ENCODE data around the gene JUP. TPM values are rescaled to one million over a fixed set of nuclear protein-coding genes. Genes with fewer than 3 reads are reported as not detected.
A peak's percentile ranks its signal among the peaks of the same experiment; 100 is the strongest.
"Not testable (repeated sequence)": the region's sequence is repeated elsewhere in the genome, so short reads cannot be mapped to it uniquely, and the experiment has no call there.

JUP gene
- total RNA-seq, 3 donors from 2014 or later: 107 to 158 (median 121) TPM

DNA sequence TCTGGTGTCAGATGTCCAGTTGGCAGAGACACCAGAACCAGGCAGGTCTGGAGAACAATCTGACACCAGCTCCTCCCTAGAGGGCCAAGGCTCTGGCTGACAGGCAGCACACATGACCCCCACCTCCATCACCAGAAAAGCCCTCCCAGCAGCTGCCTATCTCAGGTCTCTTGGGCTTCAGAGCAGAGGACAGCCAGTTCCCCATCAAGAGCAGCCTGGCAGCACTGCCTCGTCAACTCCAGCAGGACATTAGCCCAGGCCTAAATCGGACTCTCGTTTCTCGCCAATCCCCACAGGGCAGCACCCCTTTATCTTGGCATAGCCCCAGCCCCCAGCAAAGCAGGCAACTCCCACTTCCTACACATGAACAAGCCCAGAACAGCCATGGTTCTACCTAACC is 4.4 kb downstream of the JUP start:
- no peak for DNase-seq (ENCODE audit: low spot score in 2 of 2)
- no peaks in the 10 kb centered on the region for H3K27me3 ChIP-seq
- no peaks in the 10 kb centered on the region for H3K36me3 ChIP-seq
- H3K4me3 ChIP-seq: peak overlapping the region in 2 of 3 donors; percentile 7 to 20
- no peaks in the 10 kb centered on the region for H3K9me3 ChIP-seq
- TF ChIP-seq, protein P1, sequence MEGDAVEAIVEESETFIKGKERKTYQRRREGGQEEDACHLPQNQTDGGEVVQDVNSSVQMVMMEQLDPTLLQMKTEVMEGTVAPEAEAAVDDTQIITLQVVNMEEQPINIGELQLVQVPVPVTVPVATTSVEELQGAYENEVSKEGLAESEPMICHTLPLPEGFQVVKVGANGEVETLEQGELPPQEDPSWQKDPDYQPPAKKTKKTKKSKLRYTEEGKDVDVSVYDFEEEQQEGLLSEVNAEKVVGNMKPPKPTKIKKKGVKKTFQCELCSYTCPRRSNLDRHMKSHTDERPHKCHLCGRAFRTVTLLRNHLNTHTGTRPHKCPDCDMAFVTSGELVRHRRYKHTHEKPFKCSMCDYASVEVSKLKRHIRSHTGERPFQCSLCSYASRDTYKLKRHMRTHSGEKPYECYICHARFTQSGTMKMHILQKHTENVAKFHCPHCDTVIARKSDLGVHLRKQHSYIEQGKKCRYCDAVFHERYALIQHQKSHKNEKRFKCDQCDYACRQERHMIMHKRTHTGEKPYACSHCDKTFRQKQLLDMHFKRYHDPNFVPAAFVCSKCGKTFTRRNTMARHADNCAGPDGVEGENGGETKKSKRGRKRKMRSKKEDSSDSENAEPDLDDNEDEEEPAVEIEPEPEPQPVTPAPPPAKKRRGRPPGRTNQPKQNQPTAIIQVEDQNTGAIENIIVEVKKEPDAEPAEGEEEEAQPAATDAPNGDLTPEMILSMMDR (IDR thresholded peaks at IDR 0.05): no peak
- H3K4me1 ChIP-seq: peaks cover 7 to 30% of the 10 kb centered on the region in 2 donors
- intact Hi-C loops (cut with DNase I; ENCODE audit: low total_unique reads): no loop called here
- H3K27ac ChIP-seq: peak overlapping the region; percentile 83 to 99

DNA sequence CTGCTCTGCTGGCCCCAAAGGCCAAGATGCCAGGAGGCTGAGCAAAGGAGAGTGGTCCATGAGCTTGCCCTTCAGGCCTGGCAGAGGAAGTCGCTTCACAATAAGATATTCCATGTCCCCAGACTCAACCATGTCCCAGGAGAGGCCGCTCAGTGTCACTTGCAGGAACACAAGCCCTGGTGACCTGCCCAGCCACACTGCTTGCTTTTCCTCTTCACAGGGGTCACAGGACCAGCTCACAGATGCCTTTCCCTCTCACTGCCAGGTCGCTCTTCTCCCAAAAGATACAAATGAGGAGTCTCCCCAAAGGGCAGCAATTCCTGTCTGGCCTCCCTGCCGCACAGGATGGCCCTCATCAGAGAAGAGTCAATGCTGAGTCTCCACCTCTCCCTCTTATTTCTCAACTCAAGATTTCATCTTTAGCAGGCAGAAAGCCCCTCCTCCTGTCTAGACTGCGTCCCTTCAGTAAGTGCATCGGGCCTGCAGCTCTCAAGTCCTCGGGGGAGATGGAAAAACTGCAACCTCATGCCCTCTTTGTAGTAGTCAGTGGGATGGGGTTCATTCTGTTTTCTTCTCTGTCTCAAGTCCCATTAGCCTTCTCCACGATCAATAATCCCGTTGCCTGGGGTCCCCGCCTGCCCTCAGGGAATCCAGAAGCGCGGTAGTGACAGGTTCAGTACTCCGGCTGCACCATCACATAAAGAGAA is 5.0 kb downstream of the JUP start:
- H3K27me3 ChIP-seq: no peaks in the 10 kb centered on the region
- DNase-seq (ENCODE audit: low spot score in 2 of 2): no peak
- peaks cover 10 to 36% of the 10 kb centered on the region in 2 donors for H3K4me1 ChIP-seq

DNA sequence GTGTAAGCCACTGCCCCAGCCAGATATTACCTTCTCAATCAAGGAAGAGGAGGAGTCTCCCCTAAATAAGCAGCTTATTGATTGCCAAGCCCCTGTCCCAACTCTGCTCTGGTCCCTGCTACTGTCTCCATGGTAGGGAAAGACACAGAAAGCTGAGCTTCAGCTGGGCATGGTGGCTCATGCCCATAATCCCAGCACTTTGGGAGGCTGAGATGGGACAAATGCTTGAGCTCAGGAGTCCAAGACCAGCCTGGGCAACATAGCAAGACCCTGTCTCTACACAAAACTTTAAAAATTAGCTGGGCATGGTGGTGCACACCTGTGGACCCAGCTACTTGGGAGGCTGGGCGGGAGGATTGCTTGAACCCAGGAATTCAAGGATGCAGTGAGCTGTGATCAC is 6.6 kb downstream of the JUP start:
- H3K9me3 ChIP-seq: no peaks in the 10 kb centered on the region
- TF ChIP-seq, protein P1 (IDR thresholded peaks at IDR 0.05): no peak
- no peak for TF ChIP-seq POLR2A (IDR thresholded peaks at IDR 0.05)
- TF ChIP-seq POLR2AphosphoS5 (IDR thresholded peaks at IDR 0.05): no peak
- intact Hi-C loops (cut with DNase I; ENCODE audit: low total_unique reads): no loop called here
- H3K36me3 ChIP-seq: no peaks in the 10 kb centered on the region
- H3K4me1 ChIP-seq: peaks cover 14 to 48% of the 10 kb centered on the region in 2 donors
- peak overlapping the region; percentile 56 to 61 for H3K27ac ChIP-seq
- no peak for DNase-seq (ENCODE audit: low spot score in 2 of 2)
- no peaks in the 10 kb centered on the region for H3K27me3 ChIP-seq
- no peak overlapping the region for H3K4me3 ChIP-seq

More for the DNA sequence above, 5.0 kb downstream of the JUP start:
- TF ChIP-seq POLR2AphosphoS5 (IDR thresholded peaks at IDR 0.05): no peak
- TF ChIP-seq POLR2A (IDR thresholded peaks at IDR 0.05): no peak
- TF ChIP-seq, protein P1 (IDR thresholded peaks at IDR 0.05): no peak
- Histone ChIP-seq H3K4me3 (peak overlapping the region in 2 of 3 donors; percentile 7 to 20), H3K9me3 (no peaks in the 10 kb centered on the region), H3K27ac (peak overlapping the region; percentile 83 to 99), H3K36me3 (no peaks in the 10 kb centered on the region)
- intact Hi-C loops (cut with DNase I; ENCODE audit: low total_unique reads): no loop called here

DNA sequence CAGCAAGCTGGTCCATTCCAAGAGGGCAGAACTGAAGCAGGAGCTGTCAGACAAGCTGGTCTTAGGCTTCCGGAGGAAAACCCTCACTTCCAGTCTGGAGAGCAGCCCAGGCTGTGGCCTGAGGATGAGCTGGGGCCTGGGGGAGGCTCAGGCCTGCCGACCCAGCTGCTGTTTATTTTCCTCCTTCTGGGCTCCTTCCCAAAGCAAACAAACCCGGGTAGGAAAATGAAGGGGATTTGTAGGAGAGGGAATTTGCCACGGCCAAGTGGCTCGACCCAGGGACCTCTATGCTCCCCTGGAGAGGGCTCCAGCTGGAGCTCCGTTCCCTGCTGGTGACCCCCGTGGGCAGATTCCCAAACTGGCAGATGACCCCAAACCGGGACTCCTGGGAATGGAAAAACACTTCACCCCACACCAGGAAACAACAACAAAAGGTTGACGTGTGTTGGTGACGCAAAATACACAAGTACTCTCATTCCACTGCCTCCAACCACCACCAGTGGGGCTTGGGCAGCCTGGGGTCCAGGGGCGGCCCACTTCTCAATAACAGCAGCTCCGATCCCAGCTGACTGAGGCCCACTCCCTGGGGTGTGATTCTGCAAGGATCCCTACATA is 8.8 kb downstream of the JUP start:
- intact Hi-C loops (cut with DNase I; ENCODE audit: low total_unique reads): no loop called here
- Histone ChIP-seq H3K9me3 (no peaks in the 10 kb centered on the region), H3K36me3 (no peaks in the 10 kb centered on the region), H3K27me3 (no peaks in the 10 kb centered on the region), H3K4me1 (peaks cover 26 to 66% of the 10 kb centered on the region in 2 donors), H3K27ac (peak overlapping the region; percentile 89 to 90), H3K4me3 (peak overlapping the region in 1 of 3 donors; percentile 48)
- TF ChIP-seq POLR2A (IDR thresholded peaks at IDR 0.05) (no peak), POLR2AphosphoS5 (IDR thresholded peaks at IDR 0.05) (peak; percentile 22 to 68 (median 35))
- DNase-seq (ENCODE audit: low spot score in 2 of 2): peak; percentile 63 to 85

DNA sequence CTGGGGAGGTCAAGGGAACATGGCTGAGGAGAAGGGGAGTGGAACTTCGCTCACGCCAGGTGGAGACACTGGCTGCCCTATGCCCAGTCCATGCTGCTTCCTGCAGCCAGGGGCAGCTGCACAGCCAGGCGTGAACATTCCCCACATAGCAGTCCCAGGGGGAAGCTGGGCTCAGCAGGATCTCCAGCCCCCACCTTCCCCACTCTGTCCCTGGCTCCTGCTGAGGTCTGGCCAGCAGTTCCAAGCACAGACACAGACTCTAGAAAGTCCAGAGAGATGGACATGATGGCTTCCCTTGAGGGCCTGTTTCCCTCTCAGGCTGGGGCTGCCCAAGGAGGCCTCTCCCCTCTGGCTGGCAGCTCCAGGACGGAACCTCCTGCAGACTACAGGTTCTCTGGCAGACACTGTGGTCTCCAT is 9.3 kb downstream of the JUP start:
- DNase-seq (ENCODE audit: low spot score in 2 of 2): no peak
- H3K27me3 ChIP-seq: no peaks in the 10 kb centered on the region
- peak overlapping the region; percentile 89 to 90 for H3K27ac ChIP-seq
- H3K9me3 ChIP-seq: no peaks in the 10 kb centered on the region
- no peaks in the 10 kb centered on the region for H3K36me3 ChIP-seq
- H3K4me3 ChIP-seq: peak overlapping the region in 1 of 3 donors; percentile 48
- peaks cover 28 to 66% of the 10 kb centered on the region in 2 donors for H3K4me1 ChIP-seq
- no peak for TF ChIP-seq POLR2A (IDR thresholded peaks at IDR 0.05)
- TF ChIP-seq, protein P1 (IDR thresholded peaks at IDR 0.05): peak in 1 of 3 donors; percentile 8
- intact Hi-C loops (cut with DNase I; ENCODE audit: low total_unique reads): no loop called here

GRCh38 chr17:41776262-41776900 is 10.1 kb downstream of the JUP start:
- peaks cover 29 to 63% of the 10 kb centered on the region in 2 donors for H3K4me1 ChIP-seq
- intact Hi-C loops (cut with DNase I; ENCODE audit: low total_unique reads); H3K36me3 ChIP-seq: not testable (repeated sequence)

More at GRCh38 chr17:41776262-41776900, 10.1 kb downstream of the JUP start:
- not testable (repeated sequence) for H3K27me3 ChIP-seq; DNase-seq (ENCODE audit: low spot score in 2 of 2); H3K4me3 ChIP-seq; H3K9me3 ChIP-seq
- H3K27ac ChIP-seq: peak overlapping the region; percentile 83 to 89

Measured in breast epithelium (tissue), 4 donors.